OCI-LY1 (cell line): ENCODE data around the gene RABGEF1.
A peak's percentile ranks its signal among the peaks of the same experiment; 100 is the strongest.

Experiments used
- H2AFZ ChIP-seq: fragments of 200-600 bp; sonication (generic), shearing (Covaris generic); 2 replicates; pipeline ENCODE4 v1.6.0; 2014; ENCODE audit warnings: antibody characterized with exemption, mild to moderate bottlenecking, low read length
- H3F3A ChIP-seq: fragments of 200-600 bp; sonication (generic), shearing (Covaris generic); 2 replicates; pipeline ENCODE4 v1.6.0; 2014; ENCODE audit warnings: mild to moderate bottlenecking, antibody characterized with exemption, low read length, moderate library complexity; ENCODE audit not compliant: insufficient read depth
- H3K27ac ChIP-seq: fragments of 200-600 bp; sonication (generic); 2 replicates; pipeline ENCODE4 v1.5.1; 2014; ENCODE audit warnings: low read length, mixed run types, mild to moderate bottlenecking, low read depth; ENCODE audit not compliant: poor library complexity, severe bottlenecking
- H3K27me3 ChIP-seq: fragments of 200-600 bp; sonication (generic); 2 replicates; pipeline ENCODE4 v1.6.0; 2014; ENCODE audit warnings: antibody characterized with exemption, mild to moderate bottlenecking, low read length, moderate library complexity; ENCODE audit not compliant: insufficient read depth
- H3K36me3 ChIP-seq: fragments of 200-600 bp; sonication (generic); 2 replicates; pipeline ENCODE4 v1.6.1; 2014; ENCODE audit warnings: mild to moderate bottlenecking, antibody characterized with exemption, low read length, moderate library complexity, mixed read lengths; ENCODE audit not compliant: insufficient read depth
- H3K4me1 ChIP-seq: fragments of 200-600 bp; sonication (generic); 2 replicates; pipeline ENCODE4 v1.5.1; 2014; ENCODE audit warnings: mild to moderate bottlenecking, low read length, moderate library complexity; ENCODE audit not compliant: insufficient read depth, severe bottlenecking
- H3K4me2 ChIP-seq: fragments of 200-600 bp; sonication (generic), shearing (Covaris generic); 2 replicates; pipeline ENCODE4 v1.6.1; 2014; ENCODE audit warnings: low read length
- H3K4me3 ChIP-seq: fragments of 200-600 bp; sonication (generic); 2 replicates; pipeline ENCODE4 v1.5.1; 2014; ENCODE audit warnings: low read length, low read depth, mild to moderate bottlenecking, mixed read lengths; ENCODE audit not compliant: poor library complexity, severe bottlenecking
- H3K79me2 ChIP-seq: fragments of 200-600 bp; shearing (Covaris generic); 2 replicates; pipeline ENCODE4 v1.6.1; 2016; ENCODE audit warnings: mixed run types, low read length, mixed read lengths; ENCODE audit not compliant: insufficient read depth
- H3K9ac ChIP-seq: fragments of 200-600 bp; sonication (generic), shearing (Covaris generic); 2 replicates; pipeline ENCODE4 v1.6.1; 2014; ENCODE audit warnings: mild to moderate bottlenecking, low read length, mixed read lengths
- H3K9me2 ChIP-seq: fragments of 200-600 bp; sonication (generic), shearing (Covaris generic); 2 replicates; pipeline ENCODE4 v1.6.1; 2014; ENCODE audit warnings: low read depth, mild to moderate bottlenecking, low read length, mixed read lengths
- H3K9me3 ChIP-seq: fragments of 200-600 bp; shearing (Covaris generic); 2 replicates; pipeline ENCODE4 v1.6.1; 2014; ENCODE audit warnings: low read length, mixed read lengths
- H4K20me1 ChIP-seq: fragments of 200-600 bp; sonication (generic), shearing (Covaris generic); 2 replicates; pipeline ENCODE4 v1.6.0; 2016; ENCODE audit warnings: mild to moderate bottlenecking, low read length; ENCODE audit not compliant: insufficient read depth
- EZH2 ChIP-seq: fragments of 200-600 bp; sonication (generic), shearing (Covaris generic); IDR thresholded peaks from 2 replicates; pipeline ENCODE4 v1.8.0; 2017; ENCODE audit warnings: borderline replicate concordance, mixed run types, mild to moderate bottlenecking, antibody characterized with exemption, low read length, moderate library complexity, mixed read lengths
- TF ChIP-seq, protein P1 (sequence below): fragments of 200-600 bp; sonication (generic), shearing (Covaris generic); IDR thresholded peaks from 2 replicates; pipeline ENCODE4 v1.5.1; 2017; ENCODE audit warnings: mild to moderate bottlenecking, antibody characterized with exemption, low read length, moderate library complexity, mixed read lengths

RABGEF1 gene

DNA sequence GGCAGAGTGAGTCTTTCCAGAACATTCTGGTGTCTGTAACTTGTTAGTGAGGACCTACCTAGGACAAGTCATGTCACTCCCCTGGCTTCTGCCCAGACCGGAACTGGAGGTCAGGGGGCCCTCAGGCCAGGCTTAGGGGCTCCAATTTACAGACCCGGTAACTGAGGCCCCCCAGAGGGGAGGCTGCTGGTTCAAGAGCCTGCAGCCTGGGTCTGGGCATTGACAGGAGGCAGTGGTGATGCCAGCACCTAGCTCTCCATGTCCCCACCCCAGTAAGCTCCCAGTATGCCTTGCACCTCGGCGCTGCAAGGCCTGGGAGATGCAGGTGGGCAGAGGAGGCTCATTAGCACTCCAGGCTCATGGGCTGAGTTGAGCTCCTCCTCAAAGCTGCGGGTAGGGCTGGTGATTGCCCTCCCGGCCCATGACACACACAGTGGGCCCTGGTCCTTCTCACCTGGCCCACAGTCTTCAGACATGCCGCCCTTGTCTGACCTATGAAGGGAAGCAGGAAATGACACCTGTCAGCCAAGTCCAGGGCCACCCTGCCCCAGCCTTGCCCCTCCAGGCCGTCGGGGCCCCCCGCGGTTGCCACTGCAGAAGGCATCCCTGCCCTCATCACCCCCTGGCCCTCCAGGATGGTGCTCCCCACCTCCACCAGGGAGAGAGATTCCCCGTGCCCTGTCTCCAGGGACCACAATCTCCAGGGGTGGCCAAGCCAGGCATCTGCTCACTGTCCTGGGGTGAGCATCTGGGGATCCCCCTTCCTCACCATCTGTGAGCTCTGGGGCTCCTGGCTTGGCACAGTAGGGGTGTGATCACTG lies 92.2 kb downstream of the RABGEF1 start:
- Histone ChIP-seq H3K36me3 (no peaks in the 10 kb centered on the region), H3K27me3 (0 out of 2 replicates have a peak, but pooled peaks cover 3% of the 10 kb centered on the region), H2AFZ (no peak overlapping the region), H3K4me1 (no peaks in the 10 kb centered on the region), H3K79me2 (no peaks in the 10 kb centered on the region), H3K9me2 (no peaks in the 10 kb centered on the region), H3F3A (no peaks in the 10 kb centered on the region), H3K9ac (no peak overlapping the region), H3K4me3 (no peak overlapping the region), H4K20me1 (no peaks in the 10 kb centered on the region), H3K9me3 (no peaks in the 10 kb centered on the region), H3K27ac (no peak overlapping the region), H3K4me2 (no peak overlapping the region)
- TF ChIP-seq, protein P1, sequence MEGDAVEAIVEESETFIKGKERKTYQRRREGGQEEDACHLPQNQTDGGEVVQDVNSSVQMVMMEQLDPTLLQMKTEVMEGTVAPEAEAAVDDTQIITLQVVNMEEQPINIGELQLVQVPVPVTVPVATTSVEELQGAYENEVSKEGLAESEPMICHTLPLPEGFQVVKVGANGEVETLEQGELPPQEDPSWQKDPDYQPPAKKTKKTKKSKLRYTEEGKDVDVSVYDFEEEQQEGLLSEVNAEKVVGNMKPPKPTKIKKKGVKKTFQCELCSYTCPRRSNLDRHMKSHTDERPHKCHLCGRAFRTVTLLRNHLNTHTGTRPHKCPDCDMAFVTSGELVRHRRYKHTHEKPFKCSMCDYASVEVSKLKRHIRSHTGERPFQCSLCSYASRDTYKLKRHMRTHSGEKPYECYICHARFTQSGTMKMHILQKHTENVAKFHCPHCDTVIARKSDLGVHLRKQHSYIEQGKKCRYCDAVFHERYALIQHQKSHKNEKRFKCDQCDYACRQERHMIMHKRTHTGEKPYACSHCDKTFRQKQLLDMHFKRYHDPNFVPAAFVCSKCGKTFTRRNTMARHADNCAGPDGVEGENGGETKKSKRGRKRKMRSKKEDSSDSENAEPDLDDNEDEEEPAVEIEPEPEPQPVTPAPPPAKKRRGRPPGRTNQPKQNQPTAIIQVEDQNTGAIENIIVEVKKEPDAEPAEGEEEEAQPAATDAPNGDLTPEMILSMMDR = no peak
- TF ChIP-seq EZH2 = no peak

DNA sequence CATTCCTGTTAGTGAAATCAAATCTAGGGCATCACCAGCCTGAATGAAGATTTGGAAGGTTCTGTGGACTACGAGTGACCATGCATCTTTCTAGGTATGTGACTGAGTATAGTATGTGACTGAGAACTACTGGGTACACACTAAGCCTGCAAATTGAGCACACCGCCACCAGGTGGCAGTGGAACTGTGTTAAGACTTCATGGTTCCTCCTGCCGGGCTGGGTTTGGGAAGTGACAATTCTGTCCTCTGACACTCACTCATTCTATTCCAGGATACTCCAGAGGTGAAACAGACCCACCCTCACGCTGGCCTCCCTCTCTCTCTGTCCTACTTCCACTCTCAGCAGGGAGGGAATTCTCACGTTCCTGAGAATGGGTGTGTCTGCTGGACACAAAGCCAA lies 96.5 kb downstream of the RABGEF1 start:
- Histone ChIP-seq H3K9me2 (no peaks in the 10 kb centered on the region), H3K4me3 (no peak overlapping the region), H3K79me2 (no peaks in the 10 kb centered on the region), H2AFZ (no peak overlapping the region), H3K4me1 (no peaks in the 10 kb centered on the region), H3K9ac (no peak overlapping the region), H3K36me3 (no peaks in the 10 kb centered on the region), H3K4me2 (no peak overlapping the region), H3K27me3 (0 out of 2 replicates have a peak, but pooled peaks cover 3% of the 10 kb centered on the region), H3K27ac (no peak overlapping the region), H4K20me1 (no peaks in the 10 kb centered on the region), H3K9me3 (no peaks in the 10 kb centered on the region), H3F3A (no peaks in the 10 kb centered on the region)
- TF ChIP-seq EZH2 = no peak
- TF ChIP-seq, protein P1 = peak; percentile 86

DNA sequence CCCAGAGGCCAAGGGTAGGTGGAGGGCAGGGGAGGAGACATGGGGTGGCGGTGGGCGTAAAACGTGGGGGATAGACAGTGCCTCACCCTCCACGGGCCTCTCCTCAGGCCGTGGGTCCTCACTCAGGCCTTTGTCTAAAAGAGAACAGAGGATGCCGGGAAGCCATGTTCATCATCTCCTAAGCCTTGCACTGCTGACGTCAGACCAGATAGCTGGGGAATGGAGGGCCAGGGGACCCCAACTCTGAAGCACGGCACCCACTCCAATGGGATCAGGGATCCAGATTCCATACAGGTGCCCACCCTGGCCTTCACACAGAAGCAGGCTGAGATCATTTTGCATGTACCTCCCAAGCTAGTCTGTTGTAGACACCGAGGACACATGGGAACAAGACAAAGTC lies 97.1 kb downstream of the RABGEF1 start:
- no peaks in the 10 kb centered on the region for H3K9me3 ChIP-seq
- no peaks in the 10 kb centered on the region for H3K9me2 ChIP-seq
- H3K4me3 ChIP-seq = no peak overlapping the region
- no peak overlapping the region for H3K4me2 ChIP-seq
- H3K4me1 ChIP-seq = no peaks in the 10 kb centered on the region
- 0 out of 2 replicates have a peak, but pooled peaks cover 3% of the 10 kb centered on the region for H3K27me3 ChIP-seq
- H2AFZ ChIP-seq = no peak overlapping the region
- no peak overlapping the region for H3K27ac ChIP-seq
- TF ChIP-seq EZH2 = no peak
- TF ChIP-seq, protein P1 = no peak
- H3K36me3 ChIP-seq = no peaks in the 10 kb centered on the region
- H3K79me2 ChIP-seq = no peaks in the 10 kb centered on the region
- H3F3A ChIP-seq = no peaks in the 10 kb centered on the region
- no peaks in the 10 kb centered on the region for H4K20me1 ChIP-seq
- no peak overlapping the region for H3K9ac ChIP-seq
